Adrenal gland (tissue), 5 donors: ENCODE results near the gene MED4.

ENCODE experiments used
- POLR2A ChIP-seq, 2 donors: fragments of 450-650 bp; IDR thresholded peaks; one replicate each; pipeline ENCODE4 v1.6.1; 2017; ENCODE audit warnings: antibody characterized with exemption in 2 of 2, mild to moderate bottlenecking in 2 of 2, moderate library complexity in 1 of 2
- TF ChIP-seq, protein P1 (sequence below), 6 experiments: fragments of 450-650 bp in 4 of 6; fragments of 200-600 bp in 2 of 6; sonication (generic) in 1 of 6; IDR thresholded peaks; 1 replicate in 5 of 6; 2 replicates in 1 of 6; pipeline versions ENCODE4 v1.5.1 to v1.8.0; 2016 to 2021; ENCODE audit warnings: antibody characterized with exemption in 6 of 6, mild to moderate bottlenecking in 2 of 6, moderate library complexity in 1 of 6
- donor health status: DM: no; HTN: no; CAD: no.

GRCh38 chr13:48125794-48126228 is 30.9 kb upstream of the MED4 start:
- TF ChIP-seq, protein P1, sequence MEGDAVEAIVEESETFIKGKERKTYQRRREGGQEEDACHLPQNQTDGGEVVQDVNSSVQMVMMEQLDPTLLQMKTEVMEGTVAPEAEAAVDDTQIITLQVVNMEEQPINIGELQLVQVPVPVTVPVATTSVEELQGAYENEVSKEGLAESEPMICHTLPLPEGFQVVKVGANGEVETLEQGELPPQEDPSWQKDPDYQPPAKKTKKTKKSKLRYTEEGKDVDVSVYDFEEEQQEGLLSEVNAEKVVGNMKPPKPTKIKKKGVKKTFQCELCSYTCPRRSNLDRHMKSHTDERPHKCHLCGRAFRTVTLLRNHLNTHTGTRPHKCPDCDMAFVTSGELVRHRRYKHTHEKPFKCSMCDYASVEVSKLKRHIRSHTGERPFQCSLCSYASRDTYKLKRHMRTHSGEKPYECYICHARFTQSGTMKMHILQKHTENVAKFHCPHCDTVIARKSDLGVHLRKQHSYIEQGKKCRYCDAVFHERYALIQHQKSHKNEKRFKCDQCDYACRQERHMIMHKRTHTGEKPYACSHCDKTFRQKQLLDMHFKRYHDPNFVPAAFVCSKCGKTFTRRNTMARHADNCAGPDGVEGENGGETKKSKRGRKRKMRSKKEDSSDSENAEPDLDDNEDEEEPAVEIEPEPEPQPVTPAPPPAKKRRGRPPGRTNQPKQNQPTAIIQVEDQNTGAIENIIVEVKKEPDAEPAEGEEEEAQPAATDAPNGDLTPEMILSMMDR (IDR thresholded peaks at IDR 0.05): no peak
- TF ChIP-seq POLR2A (IDR thresholded peaks at IDR 0.05): no peak
